ENCODE results near the gene DNAJC22.
"Not testable (repeated sequence)": the region's sequence is repeated elsewhere in the genome, so short reads cannot be mapped to it uniquely, and the experiment has no call there.

DNAJC22 gene

GRCh38 chr12:49375406-49375805 is 28.7 kb downstream of the DNAJC22 start:
- DNase-seq (ENCODE audit: low read depth), result no peak

GRCh38 chr12:49377386-49377785 is 30.7 kb downstream of the DNAJC22 start:
- no peak for DNase-seq (ENCODE audit: low read depth)

- DNase-seq (ENCODE audit: low read depth), result not testable (repeated sequence)
Observed at GRCh38 chr12:49380184-49380583, 33.5 kb downstream of the DNAJC22 start.

- DNase-seq (ENCODE audit: low read depth), result no peak
Observed at GRCh38 chr12:49388682-49389386, 42.1 kb downstream of the DNAJC22 start.

- no peak for DNase-seq (ENCODE audit: low read depth)
Observed at GRCh38 chr12:49389387-49389703, 42.7 kb downstream of the DNAJC22 start.

- no peak for DNase-seq (ENCODE audit: low read depth)
Observed at GRCh38 chr12:49397000-49397399, 50.3 kb downstream of the DNAJC22 start.

GRCh38 chr12:49400304-49400703 is 53.6 kb downstream of the DNAJC22 start:
- no peak for DNase-seq (ENCODE audit: low read depth)
